Erythroblast (primary cell): ENCODE data around the gene SETD4.

ENCODE experiments used
- DNase-seq, 2 experiments: peaks; one replicate each; lab custom pipeline; 2025; lab: John Stamatoyannopoulos, UW
- GATA1 ChIP-seq: IDR thresholded peaks from 2 replicates; pipeline ENCODE4 v1.6.1; 2011; ENCODE audit warnings: low read depth, mild to moderate bottlenecking, control low read depth, low read length, moderate library complexity
- POLR2A ChIP-seq: IDR thresholded peaks from 2 replicates; pipeline ENCODE4 v1.6.1; 2011; ENCODE audit warnings: mild to moderate bottlenecking, low read length

Gene SETD4

GRCh38 chr21:36072453-36073162, 12.3 kb upstream of the SETD4 start:
- DNase-seq: no peak
- TF ChIP-seq POLR2A: no peak
- TF ChIP-seq GATA1: no peak

DNA sequence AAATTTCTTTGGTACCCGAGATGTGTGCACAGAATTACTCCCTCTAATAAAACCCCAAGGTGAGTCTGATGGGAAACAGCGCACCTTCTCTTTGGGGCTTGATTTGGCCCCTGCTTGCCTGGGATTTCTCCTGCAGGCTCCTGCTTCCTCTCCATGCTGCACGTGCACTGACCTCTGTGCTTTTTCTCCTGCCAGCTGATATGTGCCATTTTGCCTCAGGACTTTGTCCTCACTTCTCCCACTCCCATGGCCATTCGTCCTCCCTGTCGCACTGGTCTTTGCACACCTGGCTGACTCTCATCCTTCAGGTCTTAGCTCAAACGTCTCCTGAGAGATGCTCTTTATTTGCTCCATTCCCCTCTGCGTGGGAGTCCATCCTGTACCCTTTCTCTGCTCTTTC, 10.7 kb upstream of the SETD4 start:
- DNase-seq: no peak
- TF ChIP-seq POLR2A: no peak
- no peak for TF ChIP-seq GATA1

DNA sequence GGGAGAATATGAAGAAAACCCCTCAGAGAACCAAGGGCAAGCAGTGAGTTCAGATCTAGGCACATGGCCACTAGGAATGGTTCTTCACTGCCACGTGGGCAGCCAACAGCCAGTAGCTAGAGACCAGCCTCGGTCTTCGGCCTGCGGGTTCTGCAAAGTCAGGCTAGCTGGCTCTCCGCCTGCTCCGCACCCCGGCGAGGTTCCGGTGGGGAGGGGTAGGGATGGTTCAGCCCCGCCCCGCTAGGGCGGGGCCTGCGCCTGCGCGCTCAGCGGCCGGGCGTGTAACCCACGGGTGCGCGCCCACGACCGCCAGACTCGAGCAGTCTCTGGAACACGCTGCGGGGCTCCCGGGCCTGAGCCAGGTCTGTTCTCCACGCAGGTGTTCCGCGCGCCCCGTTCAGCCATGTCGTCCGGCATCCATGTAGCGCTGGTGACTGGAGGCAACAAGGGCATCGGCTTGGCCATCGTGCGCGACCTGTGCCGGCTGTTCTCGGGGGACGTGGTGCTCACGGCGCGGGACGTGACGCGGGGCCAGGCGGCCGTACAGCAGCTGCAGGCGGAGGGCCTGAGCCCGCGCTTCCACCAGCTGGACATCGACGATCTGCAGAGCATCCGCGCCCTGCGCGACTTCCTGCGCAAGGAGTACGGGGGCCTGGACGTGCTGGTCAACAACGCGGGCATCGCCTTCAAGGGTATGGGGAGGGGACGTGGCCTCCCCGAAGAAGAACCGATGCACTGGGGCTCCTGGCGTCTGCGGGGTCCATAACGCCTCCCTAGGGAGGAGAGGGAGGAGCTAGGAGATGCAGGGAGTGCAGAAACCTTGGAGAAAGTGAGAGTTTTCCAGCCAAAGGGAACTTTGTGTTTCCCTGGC, 9.6 kb upstream of the SETD4 start, which contains the start of gene CBR1:
CBR1 (plus strand) TSS at position 312 of the 871 bp plus-strand sequence; CDS start at position 404, 92 bp downstream.
- TF ChIP-seq GATA1: no peak
- peak; percentile 61 for TF ChIP-seq POLR2A
- peak; percentile 95 to 96 for DNase-seq

DNA sequence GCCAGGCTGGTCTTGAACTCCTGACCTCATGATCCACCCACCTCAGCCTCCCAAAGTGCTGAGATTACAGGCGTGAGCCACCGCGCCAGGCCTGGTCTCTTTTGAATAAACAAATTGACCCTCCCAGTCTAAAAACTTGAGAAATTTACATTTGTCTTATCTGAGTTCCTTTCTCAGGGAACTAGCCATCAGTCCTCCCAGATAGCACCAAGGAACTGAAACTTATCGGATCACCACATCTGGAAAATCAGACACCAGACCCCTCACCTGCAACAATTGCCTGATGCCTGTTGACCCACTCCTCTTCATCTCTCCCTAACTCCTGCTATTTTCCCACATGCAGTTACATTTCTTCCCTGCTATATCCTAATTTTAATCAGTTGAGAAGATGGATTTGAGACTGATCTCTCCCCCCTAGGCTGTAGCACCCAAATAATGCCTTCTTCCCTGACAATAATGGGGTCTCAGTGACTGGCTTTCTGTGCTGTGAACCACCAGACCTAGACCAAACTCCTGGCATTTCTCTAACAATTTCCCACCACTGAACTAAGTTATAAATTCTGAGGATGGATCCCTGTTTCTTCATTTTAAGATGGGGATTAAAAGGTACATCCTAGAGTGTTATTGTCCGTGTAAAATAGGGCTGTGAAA, 8.5 kb upstream of the SETD4 start:
- TF ChIP-seq GATA1 (no peak), POLR2A (no peak)
- peak in 1 of 2 experiments; percentile 21 for DNase-seq

GRCh38 chr21:36065497-36066036, 5.2 kb upstream of the SETD4 start:
- TF ChIP-seq GATA1 (no peak), POLR2A (no peak)
- peak in 1 of 2 experiments; percentile 7 for DNase-seq

DNA sequence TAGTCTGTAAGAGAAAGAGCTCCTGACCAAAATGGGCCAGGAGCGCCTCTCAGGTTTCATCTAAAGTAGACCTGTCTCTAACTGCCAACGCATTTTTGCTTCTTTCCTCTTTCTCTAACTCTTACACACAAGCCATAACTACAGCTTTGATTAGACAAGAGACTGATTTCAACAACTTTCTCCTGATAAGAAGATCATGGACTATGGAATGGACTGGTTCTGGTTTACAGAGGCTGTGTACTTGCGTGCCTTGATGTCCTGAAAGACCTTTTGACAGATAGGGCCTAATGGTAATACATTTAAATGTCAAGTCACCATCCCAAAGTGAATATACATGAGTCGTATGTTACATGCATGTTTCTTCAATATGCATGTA, 3.7 kb upstream of the SETD4 start:
- no peak for TF ChIP-seq POLR2A
- no peak for TF ChIP-seq GATA1
- no peak for DNase-seq

- TF ChIP-seq GATA1: no peak
- TF ChIP-seq POLR2A: no peak
- no peak for DNase-seq
Measured at GRCh38 chr21:36063375-36064084, 3.2 kb upstream of the SETD4 start.

DNA sequence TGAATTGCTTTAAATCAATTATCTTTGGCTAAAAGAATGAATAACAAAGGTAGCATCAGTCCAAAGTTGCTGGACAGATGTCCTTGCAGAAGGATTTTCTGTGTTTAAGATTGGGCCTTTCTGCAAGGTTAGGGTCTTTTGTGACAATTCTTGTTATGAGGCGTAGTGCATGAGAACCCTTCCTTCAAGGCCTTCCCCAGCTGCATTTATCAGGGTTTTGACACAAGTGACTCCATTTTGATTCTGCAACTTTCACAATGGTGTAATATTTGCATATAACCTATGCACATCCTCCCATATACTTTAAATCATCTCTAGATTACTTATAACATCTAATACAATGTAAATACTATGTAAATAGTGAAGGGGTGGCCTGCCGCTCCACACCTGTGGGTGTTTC, 1.1 kb upstream of the SETD4 start:
- TF ChIP-seq POLR2A: no peak
- no peak for TF ChIP-seq GATA1
- DNase-seq: no peak

GRCh38 chr21:36059823-36060158, 535 bp downstream of the SETD4 start:
- no peak for DNase-seq
- TF ChIP-seq GATA1 (no peak), POLR2A (no peak)

GRCh38 chr21:36055551-36055950, 4.8 kb downstream of the SETD4 start:
- no peak for DNase-seq
- no peak for TF ChIP-seq GATA1
- no peak for TF ChIP-seq POLR2A

GRCh38 chr21:36053715-36054062, 6.6 kb downstream of the SETD4 start:
- TF ChIP-seq POLR2A (no peak), GATA1 (no peak)
- no peak for DNase-seq

DNA sequence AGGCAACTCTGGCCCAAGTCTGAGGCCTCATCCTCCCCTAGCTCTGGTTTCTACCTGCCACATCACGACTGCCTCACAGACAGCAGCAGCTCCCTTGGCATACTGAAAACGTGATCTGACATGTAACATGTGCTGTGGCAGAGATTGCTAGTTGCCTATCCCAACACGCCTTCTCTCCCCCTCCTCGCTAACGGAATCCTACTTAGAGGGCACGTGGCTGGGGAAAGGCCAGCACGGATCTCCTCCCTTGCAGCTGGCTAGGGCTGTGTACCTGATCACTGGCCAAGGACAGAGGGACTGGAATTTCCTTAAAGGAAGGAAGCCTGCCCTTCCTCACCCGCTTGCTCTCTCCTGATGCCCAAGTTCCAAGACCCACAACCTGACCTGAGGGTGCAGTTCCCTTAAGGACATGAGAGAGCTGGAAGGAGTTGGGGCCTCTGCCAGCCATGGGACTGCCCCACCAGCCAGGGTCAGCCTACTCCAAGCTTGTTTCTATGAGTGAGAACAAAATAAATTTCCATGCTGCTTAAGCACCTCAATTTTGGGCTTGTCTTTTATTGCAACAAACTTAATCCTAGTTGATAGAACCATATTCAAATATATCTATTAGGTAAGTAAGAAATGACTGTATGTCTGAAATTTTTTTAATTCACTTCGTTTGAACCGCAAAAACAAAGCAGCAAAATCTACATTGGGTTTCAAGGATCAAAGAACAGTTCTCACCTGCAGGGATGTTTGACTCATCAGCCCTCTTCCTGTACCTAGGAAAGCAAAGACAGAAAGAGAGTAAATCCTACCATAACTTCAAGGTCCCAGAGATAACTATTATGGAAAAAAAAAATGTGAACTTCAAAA, 7.2 kb downstream of the SETD4 start:
- no peak for TF ChIP-seq POLR2A
- no peak for TF ChIP-seq GATA1
- DNase-seq: no peak
